Measurements from ENCODE around the gene ENDOV.
"Not testable (repeated sequence)": the region's sequence is repeated elsewhere in the genome, so short reads cannot be mapped to it uniquely, and the experiment has no call there.

ENDOV gene

DNA sequence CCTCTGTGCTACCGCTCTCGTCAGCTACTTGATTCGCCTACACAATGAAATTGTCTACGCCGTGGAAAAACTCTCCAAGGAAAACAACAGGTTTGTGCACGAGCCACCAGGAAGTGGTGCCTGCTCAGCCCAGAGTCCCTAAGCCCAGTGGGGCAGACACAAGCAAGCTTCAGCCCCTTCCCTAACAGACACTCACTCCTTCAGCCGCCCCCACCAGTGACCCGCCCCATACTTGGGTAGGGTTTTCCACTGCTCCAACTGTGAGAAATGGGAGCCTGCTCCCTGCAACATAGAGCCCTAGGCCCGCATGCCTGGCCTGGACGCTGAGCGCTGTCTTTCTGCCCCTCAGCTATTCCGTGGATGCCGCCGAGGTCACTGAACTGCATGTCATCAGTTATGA is 28.6 kb upstream of the ENDOV start:
- H3K4me3 ChIP-seq (ENCODE audit: low read length), result no peak overlapping the region
- DNase-seq (ENCODE audit: low read depth, low spot score), result no peak

DNA sequence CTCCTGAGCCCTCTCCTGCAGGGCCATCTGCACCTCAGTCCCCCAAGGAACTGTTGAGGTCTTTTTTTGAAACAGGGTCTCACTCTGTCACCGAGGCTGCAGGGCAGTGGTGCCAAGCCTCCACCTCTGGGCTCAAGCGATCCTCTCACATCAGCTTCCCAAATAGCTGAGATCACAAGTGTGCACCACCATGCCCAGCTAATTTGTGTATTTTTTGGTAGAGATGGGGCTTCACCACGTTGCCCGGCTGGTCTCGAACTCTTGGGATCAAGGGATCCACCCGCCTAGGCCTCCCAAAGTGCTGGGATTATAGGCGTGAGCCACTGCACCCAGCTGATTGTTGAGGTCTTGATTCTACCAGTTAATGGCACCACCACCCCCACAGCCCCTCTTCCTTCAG is 27.9 kb upstream of the ENDOV start:
- no peak overlapping the region for H3K4me3 ChIP-seq (ENCODE audit: low read length)
- DNase-seq (ENCODE audit: low read depth, low spot score), result no peak

DNA sequence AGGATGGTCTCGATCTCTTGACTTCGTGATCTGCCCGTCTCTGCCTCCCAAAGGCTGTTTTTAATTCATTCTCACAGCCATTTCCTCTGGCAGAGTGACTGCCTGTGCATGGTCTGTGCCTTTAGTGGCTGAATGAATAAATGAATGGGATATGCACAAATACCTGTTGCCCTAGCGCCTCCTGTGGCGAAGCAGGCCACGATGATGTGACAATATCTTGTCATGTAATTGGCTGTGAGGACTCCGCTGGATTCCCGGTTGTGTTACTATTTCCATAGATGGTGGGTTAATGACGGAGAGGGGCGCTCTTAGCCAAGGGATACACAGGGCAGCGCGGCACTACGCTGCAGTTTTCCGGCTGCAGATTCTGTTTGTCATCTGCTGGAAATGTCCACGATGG is 26.8 kb upstream of the ENDOV start:
- H3K4me3 ChIP-seq (ENCODE audit: low read length), result no peak overlapping the region
- DNase-seq (ENCODE audit: low read depth, low spot score), result no peak

DNA sequence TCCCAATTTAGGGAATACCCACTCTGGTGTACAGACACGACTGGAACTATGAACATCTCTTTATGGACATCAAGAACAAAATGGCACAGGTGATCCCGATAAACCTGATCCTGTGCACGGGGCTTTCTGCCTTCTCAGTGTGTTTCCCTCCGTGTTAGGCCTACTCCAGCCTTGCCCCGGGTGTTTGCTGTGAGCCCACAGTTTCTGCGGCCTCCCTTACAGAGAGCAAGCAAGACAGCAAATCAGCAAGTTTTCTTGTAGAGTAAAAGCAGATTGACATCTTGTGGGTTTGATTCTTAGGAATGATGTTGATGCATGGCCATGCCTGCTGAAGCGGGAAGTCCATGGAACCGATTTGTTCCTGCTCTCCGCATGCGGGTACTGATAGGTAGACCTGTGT is 26.4 kb upstream of the ENDOV start:
- H3K4me3 ChIP-seq (ENCODE audit: low read length), result no peak overlapping the region
- DNase-seq (ENCODE audit: low read depth, low spot score), result no peak

DNA sequence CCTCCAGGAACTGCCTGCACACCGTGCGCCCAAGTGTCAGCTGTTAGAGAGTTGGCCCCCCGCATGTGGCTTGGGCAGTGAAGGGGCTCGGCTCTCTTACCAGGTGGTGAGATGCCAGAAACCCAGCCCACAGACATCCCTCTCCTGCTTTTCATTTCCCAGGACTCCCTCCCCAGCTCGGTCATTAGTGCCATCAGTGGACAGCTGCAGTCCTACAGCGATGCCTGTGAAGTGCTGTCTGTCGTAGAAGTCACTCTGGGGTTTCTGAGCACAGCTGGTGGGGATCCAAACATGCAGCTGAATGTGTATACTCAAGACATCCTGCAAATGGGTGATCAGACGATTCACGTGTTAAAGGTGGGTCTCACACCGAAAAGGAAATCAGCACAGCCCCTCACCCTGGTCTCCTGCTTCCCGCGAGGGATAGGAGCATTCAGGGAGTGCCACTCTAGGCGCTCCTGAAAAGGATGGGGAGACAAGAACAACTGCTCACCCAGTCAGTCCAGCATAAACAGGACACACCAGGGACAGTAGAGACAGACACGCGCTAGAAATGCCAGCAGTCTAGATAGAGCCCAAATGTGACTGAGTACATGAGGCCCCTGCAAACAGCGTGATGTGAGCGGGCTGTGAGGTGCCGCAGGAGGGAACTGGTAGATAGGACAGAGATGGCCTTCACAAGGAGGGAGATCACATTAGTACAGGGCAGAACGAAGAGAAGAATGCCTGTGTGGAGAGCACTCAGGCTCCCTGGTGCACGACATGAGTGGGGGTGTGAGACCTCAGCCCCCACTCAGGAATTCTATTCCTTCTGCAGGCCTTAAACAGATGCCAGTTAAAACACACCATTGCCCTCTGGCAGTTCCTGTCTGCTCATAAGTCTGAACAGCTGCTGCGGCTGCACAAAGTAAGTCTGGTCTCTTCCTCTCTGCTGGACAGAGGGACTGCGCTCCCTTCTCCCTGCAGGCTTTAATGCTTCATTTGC is 25.7 kb upstream of the ENDOV start:
- no peak overlapping the region for H3K4me3 ChIP-seq (ENCODE audit: low read length)
- DNase-seq (ENCODE audit: low read depth, low spot score), result no peak

DNA sequence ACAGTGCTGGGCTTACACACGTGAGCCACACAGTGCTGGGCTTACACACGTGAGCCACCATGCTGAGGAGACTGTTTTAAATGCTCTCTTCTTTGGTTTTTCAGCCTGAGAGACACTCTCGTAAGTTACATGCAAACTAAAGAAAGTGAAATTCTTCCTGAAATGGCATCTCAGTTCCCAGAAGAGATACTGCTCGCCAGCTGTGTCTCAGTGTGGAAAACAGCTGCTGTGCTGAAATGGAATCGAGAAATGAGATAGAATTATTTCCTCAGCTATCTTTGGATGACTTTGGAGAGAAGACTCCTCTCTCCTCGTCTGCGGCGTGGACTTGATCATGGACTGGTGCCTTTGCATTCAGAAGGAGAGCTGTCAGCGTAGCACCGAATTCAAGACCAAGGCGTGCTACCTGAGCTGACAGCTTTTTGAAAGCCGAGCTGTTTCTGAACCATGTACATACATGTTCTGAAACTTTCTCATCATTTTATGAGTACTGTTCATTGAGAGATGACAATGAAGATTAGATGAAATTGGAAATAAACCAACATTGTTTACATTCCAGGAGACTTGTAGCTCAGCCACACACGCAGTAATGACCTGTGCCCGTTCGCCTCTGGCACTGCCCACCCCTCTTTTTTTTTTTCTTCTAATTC is 21.6 kb upstream of the ENDOV start:
- no peak for DNase-seq (ENCODE audit: low read depth, low spot score)
- no peak overlapping the region for H3K4me3 ChIP-seq (ENCODE audit: low read length)

DNA sequence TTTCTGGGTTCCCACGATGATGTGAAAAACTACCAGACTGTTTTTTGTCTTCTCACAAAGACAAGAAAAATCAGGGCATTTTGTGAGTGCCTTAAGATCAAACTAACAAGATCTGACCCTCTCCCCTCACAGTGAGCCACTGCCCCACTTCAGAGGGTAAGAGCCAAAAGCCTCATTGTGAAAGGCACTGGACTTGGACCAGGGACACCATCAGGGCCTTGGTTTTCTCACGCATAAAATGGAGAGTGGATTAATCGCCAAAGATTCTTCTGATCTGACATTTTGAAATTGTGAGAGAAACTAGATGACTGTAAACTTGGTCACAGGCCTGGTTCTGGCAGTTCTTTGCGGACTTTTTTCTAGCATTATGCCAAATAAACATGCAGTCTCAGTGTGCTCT is 21.0 kb upstream of the ENDOV start:
- H3K4me3 ChIP-seq (ENCODE audit: low read length), result no peak overlapping the region
- DNase-seq (ENCODE audit: low read depth, low spot score), result no peak

DNA sequence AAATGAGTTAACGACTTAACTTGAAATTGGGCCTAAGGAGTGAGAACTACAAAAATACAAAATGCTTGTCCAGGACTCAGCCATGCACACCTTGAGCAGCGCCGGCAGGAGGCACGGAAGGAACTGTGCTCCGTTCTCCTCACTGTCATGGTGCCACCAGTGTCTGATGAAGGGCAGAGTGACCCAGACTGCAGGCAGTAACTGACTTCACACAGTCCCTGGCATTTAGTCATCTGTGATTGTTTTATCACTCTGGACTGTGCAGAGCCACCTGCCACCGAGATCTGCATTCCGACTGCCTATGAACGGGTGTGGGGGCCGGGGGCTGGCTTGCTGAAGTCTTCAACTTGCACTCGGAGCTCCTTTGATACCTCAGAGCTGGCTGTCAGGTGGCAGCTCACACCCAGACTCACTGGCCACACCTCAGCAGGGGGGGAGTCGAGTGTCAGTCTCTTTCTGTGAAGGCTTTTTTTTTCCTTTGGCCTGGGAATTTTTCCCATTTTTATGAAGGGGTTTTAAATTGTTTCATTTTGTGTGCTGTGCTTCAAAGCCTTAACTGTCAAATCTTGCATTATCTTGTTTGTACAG is 20.2 kb upstream of the ENDOV start:
- DNase-seq (ENCODE audit: low read depth, low spot score), result no peak
- no peak overlapping the region for H3K4me3 ChIP-seq (ENCODE audit: low read length)

DNA sequence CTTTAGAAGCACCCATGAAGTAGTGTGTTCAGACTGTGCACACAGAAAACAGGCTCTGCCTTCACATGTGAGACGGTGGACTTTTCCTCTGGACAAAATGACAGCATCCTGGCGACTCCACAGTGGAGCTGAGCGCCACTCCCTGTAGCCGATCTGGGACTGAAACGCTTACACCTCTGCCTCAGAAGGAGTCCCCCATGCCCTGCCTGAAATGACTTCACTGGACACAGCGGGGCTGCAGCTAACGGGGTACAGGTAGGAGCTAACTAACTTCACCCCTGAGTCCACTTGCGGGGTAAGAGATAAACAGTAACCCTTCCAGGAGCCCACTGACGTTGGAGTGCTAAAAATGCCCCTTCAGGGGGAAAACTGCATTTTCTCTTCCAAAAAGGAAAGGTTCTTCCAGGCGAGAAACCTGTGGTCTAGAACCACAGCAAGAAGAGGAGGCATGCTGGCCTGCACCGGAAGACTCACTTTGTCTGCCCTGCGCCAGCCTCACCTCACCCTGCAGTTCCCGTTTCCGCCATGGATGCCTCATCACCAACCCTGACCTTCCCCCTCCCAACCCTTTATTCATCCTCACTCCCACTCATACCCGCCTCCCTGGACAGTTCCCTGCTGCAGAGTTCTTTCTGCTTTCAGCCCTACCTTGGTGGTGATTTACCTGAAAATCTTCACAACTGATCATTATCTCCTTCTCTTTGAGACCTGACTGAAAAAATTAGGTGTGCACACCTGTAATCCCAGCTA is 19.4 kb upstream of the ENDOV start:
- no peak for DNase-seq (ENCODE audit: low read depth, low spot score)
- H3K4me3 ChIP-seq (ENCODE audit: low read length), result no peak overlapping the region

DNA sequence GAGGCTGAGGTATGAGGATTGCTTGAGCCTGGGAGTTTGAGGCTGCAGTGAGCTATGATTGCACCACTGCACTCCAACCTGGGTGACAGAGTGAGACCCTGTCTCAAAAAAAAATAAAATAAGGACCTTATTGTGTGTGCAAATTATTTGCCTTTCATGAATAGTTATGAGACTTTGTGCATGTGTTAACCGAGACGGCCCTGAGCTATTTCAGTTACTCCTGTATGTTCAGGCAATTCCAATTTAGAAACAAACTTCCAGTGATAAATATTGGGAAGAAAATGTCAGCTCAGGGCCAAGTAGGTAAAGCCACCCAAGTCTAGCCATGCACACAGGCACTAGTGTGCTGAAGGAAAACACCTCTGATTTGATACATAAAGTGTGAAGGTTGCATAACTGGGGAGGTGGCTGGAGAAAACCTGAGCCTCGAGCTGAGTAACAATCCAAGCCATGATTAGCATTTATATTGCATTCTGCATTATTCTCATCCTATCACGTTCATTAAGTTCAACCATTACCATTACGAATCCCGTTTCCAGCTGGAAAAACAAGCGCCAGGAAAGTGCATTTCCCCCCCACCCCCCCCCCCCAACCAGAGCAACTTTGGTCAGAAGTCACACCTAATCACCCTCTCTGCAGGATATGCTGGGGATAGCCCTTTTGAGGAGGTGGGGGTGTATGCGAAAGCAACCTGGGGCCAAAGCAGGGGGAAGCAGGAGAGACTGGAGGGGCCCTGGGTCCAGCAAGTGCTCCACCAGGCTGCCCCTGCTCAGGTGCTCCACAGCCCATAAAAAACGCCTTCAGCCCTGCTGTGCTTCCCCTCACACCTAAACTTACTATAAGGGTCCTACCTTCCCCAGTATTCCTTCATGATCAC is 18.6 kb upstream of the ENDOV start:
- no peak for DNase-seq (ENCODE audit: low read depth, low spot score)
- no peak overlapping the region for H3K4me3 ChIP-seq (ENCODE audit: low read length)

DNA sequence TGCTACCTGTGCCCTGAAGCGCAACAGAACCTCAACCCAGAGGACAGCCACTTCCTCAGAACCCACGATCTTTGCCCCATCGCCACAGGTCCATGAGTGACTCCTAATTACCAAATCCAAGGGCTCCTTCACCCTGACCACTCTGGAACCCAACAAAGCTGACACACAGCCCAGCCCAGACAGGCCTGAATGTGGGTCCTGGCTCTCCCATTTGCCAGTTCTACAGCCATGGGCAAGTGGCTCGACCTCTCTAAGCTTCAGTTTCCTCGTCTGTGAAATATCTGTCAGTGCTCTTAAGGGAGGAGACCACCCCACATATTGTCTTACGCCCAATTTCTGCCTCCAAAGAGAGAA is 18.0 kb upstream of the ENDOV start:
- no peak for DNase-seq (ENCODE audit: low read depth, low spot score)
- no peak overlapping the region for H3K4me3 ChIP-seq (ENCODE audit: low read length)

DNA sequence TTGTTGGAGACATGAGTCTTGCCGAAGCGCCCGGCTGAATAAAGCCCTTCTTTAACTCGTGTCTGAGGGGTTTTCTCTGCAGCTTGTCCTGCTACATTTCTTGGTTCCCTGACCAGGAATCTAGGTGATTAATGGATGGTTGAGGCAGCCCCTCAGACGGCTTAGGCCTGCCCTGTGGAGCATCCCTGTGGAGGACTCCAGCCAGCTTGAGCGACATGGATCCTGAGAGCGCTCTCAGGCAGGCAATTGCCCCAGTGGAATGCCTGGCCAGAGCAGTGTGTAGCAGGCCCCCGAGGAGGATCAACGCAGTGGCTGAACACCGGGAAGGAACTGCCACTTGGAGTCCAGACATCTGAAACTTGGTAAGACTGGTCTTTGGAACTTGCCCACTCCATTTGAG is 17.3 kb upstream of the ENDOV start:
- no peak for DNase-seq (ENCODE audit: low read depth, low spot score)
- no peak overlapping the region for H3K4me3 ChIP-seq (ENCODE audit: low read length)

DNA sequence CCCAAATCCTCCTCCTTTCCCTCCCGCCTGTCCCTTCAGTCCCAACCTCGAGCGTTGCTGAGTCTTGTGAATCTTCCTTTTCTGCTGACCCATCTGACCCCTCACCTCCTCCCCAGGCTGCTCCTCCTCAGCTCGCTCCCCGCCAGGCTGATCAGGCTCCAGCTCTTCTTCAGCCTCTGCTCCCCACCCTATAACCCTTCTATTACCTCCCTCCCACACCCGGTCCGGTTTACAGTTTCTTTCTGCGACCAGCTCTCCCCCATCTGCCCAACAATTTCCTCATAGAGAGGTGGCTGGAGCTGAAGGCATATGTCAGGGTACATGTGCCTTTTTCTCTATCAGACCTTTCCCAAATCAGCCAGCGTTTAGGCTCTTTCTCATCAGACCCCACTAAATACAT is 13.9 kb upstream of the ENDOV start:
- H3K4me3 ChIP-seq (ENCODE audit: low read length); DNase-seq (ENCODE audit: low read depth, low spot score): not testable (repeated sequence)

DNA sequence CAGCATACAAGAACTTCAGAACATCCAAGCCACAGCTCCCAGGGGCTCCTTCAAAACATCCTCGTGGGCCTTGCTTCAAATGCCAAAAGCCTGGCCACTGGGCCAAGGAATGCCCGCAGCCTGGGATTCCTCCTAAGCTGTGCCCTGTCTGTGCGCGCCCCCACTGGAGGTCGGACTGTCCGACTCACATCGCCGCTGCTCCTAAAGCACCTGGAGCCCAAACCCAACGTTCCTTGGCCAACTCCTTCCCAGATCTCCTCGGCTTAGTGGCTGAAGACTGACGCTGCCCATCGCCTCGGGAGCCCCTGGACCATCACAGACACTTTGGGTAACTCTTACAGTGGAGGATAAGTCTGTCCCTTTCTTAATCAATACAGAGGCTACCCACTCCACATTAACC is 12.9 kb upstream of the ENDOV start:
- H3K4me3 ChIP-seq (ENCODE audit: low read length); DNase-seq (ENCODE audit: low read depth, low spot score): not testable (repeated sequence)

DNA sequence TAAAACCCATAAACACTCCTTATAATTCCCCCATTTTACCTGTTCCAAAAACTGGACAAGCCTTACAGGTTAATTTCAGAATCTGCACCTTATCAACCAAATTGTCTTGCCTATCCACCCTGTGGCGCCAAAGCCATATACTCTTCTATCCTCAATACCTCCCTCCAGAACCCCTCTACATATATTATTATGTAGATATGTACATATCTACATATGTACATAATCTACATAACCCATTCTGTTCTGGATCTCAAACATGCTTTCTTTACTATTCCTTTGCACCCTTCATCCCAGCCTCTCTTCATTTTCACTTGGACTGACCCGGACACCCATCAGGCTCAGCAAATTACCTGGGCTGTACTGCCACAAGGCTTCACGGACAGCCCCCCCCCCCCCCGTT is 12.0 kb upstream of the ENDOV start:
- no peak overlapping the region for H3K4me3 ChIP-seq (ENCODE audit: low read length)
- DNase-seq (ENCODE audit: low read depth, low spot score), result no peak

DNA sequence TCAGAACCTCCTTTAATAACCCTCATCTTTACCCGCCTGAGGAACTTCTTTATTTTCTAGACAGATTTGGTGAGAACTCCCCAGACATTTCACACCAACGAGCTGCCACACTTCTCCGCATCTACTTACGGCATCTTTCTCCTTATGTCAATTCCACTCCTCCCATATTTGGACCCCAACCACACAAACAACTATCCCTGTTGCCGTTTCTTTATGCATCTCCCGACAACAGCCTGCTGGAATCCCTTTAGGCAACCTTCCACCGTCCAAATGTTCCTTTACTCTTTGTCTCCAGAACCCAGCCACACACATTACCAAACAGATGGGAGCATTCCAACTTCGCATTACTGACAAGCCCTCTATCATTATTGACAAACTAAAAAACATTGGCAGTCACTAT is 8.8 kb upstream of the ENDOV start:
- H3K4me3 ChIP-seq (ENCODE audit: low read length), result no peak overlapping the region
- DNase-seq (ENCODE audit: low read depth, low spot score), result no peak

DNA sequence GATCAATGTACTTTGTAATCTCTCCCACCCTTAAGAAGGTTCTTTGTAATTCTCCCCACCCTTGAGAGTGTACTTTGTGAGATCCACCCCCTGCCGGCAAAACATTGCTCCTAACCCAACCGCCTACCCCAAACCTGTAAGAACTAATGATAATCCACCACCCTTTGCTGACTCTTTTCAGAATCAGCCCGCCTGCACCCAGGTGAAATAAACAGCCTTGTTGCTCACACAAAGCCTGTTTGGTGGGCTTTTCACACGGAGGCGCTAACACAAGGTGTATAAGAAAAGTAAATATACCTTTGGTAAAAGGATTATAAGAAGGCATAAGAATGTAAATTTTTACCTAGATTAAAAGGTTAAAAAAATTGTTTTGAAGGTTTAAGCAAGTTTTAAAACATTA is 7.0 kb upstream of the ENDOV start:
- H3K4me3 ChIP-seq (ENCODE audit: low read length); DNase-seq (ENCODE audit: low read depth, low spot score): not testable (repeated sequence)

DNA sequence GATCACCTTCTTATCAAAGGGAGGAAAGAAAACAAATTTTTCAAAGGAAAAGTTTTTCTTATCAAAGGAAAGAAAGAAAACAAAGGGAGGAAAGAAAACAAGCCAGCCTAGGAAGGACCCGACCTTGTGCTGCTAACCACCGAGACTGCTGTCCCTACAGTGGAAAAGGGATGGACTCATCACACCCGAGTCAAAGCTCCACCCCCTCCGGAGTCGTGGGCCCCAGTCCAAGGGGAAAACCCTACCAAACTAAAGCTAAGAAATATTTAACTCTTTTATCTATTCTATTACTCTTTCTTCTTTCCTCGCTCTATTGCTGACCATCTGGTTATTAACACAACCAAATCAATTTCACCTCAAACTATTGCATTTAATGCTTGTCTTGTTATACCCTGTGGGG is 6.1 kb upstream of the ENDOV start:
- no peak overlapping the region for H3K4me3 ChIP-seq (ENCODE audit: low read length)
- DNase-seq (ENCODE audit: low read depth, low spot score), result no peak

DNA sequence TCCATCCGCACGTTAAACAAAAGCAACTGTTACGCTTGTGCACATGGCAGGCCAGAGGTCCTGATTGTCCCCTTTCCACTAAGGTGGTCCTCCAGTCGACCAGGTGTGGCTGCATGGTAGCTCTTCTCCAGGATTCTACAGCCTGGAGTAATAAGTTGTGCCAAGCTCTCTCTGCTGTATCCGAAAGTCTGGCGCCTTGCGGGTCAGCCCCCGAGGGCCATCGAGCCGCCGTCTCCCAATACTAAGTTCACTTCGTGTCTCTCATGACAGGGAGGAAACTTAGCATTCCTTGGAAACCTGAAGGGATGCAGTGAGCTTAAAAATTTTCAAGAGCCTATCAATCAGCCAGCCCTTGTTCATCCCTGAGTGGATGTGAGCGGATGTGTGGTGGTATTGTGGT is 5.3 kb upstream of the ENDOV start:
- no peak for DNase-seq (ENCODE audit: low read depth, low spot score)
- no peak overlapping the region for H3K4me3 ChIP-seq (ENCODE audit: low read length)
